Non-pigmented ciliary epithelial cell (primary cell): ENCODE data around the gene IL20RA.

ENCODE experiments used
- DNase-seq: peaks from one replicate; pipeline ENCODE4 v3.0.0-alpha.2; 2010; ENCODE audit warnings: low read depth

The IL20RA gene

GRCh38 chr6:137045222-137045789 is 541 bp upstream of the IL20RA start:
- DNase-seq: no peak

- DNase-seq: peak; percentile 3
Measured at GRCh38 chr6:137043710-137044365, 927 bp downstream of the IL20RA start.

GRCh38 chr6:137040393-137040792 is 4.4 kb downstream of the IL20RA start:
- no peak for DNase-seq

GRCh38 chr6:137039010-137039409 is 5.8 kb downstream of the IL20RA start:
- DNase-seq: no peak

- DNase-seq: no peak
Measured at GRCh38 chr6:137036566-137037300, 8.0 kb downstream of the IL20RA start.

GRCh38 chr6:137033828-137034227 is 10.9 kb downstream of the IL20RA start:
- no peak for DNase-seq

GRCh38 chr6:137031122-137031521 is 13.6 kb downstream of the IL20RA start:
- no peak for DNase-seq

GRCh38 chr6:137028912-137029311 is 15.9 kb downstream of the IL20RA start:
- no peak for DNase-seq

GRCh38 chr6:137025786-137026730 is 18.7 kb downstream of the IL20RA start:
- DNase-seq: no peak

GRCh38 chr6:137024237-137024990 is 20.4 kb downstream of the IL20RA start:
- DNase-seq: no peak

- DNase-seq: no peak
Measured at GRCh38 chr6:137020776-137021175, 24.0 kb downstream of the IL20RA start.

- no peak for DNase-seq
Measured at GRCh38 chr6:137019476-137020272, 25.1 kb downstream of the IL20RA start.

GRCh38 chr6:137017081-137017480 is 27.7 kb downstream of the IL20RA start:
- no peak for DNase-seq

GRCh38 chr6:137016356-137016755 is 28.4 kb downstream of the IL20RA start:
- no peak for DNase-seq

GRCh38 chr6:137015943-137016342 is 28.8 kb downstream of the IL20RA start:
- DNase-seq: no peak

- DNase-seq: no peak
Measured at GRCh38 chr6:137013738-137014602, 30.8 kb downstream of the IL20RA start.

- DNase-seq: no peak
Measured at GRCh38 chr6:137013031-137013430, 31.7 kb downstream of the IL20RA start.

GRCh38 chr6:137011406-137011805 is 33.4 kb downstream of the IL20RA start:
- DNase-seq: no peak

GRCh38 chr6:137010128-137010718 is 34.5 kb downstream of the IL20RA start:
- no peak for DNase-seq
